Stomach (tissue), 4 donors: ENCODE measurements around the gene ASTN2.

Experiments used
- CTCF ChIP-seq, 7 experiments: fragments of 450-650 bp in 4 of 7; fragments of 200-600 bp in 3 of 7; sonication (generic) in 3 of 7; IDR thresholded peaks; one replicate each; pipeline ENCODE4 v1.5.1; 2016 to 2019; ENCODE audit warnings: antibody characterized with exemption in 7 of 7, control low read depth in 2 of 7, mild to moderate bottlenecking in 1 of 7
- EP300 ChIP-seq: sonication (generic); formaldehyde crosslinking; IDR thresholded peaks from one replicate; pipeline ENCODE4 v1.6.1; 2017; ENCODE audit warnings: antibody characterized with exemption

DNA sequence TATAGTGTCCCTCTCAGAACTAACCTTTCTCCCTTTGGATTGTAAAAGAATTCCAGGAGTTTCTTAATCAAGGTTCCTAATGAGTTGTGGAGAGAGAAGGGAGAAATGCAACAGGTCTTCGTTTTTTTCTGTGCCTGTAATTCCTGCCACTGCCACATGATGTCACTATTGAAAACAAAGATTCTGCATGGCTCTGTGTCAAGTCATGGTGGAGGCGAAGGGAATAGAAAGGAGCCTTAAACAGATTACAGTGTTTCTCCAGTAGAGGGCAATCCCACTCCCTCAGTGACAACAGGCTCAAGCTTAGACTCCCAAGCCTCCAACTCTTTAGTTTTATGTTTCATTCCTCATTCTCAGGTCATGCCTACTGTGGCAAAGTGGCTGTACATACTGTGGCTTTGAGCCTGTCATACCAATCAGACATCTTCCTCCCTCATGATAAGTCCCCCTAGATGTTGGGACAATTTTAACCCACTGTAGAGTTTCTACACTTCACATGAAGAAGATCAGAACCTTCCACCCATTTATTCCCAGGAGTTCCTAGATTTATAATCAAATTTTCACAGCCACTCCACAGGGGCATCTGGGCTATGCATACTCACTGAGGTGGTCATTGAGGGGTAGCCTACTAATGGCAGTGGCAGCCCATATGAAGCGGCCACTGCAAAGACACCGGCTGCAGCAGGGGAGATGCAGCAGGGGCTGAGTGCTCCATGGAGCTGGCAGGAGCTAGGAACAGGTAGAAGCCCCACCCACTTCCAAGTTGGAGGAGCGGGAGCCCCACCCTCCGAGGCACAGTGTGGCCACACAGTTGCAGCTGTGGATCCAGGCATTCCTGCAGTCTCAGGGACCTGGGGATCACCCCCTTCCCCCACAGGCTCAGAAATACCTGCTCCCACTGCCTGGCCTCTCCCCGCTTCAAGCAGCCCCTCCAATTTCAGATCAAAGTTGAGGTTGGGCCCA, 825.2 kb downstream of the ASTN2 start:
- TF ChIP-seq CTCF (IDR thresholded peaks at IDR 0.05) (peak in 4 of 7 experiments; percentile 7 to 41 (median 20)), EP300 (no peak)
